Muscle layer of colon (tissue), 2 donors: Measurements from ENCODE around the gene ASCC2.
A peak's percentile ranks its signal among the peaks of the same experiment; 100 is the strongest.
"Not testable (repeated sequence)": the region's sequence is repeated elsewhere in the genome, so short reads cannot be mapped to it uniquely, and the experiment has no call there.

Experiments
- H3K27ac ChIP-seq: one replicate; pipeline ENCODE4 v1.7.0; 2013; ENCODE audit warnings: low read depth, mild to moderate bottlenecking, low read length, moderate library complexity
- H3K27me3 ChIP-seq, 2 donors: one replicate each; pipeline ENCODE4 v1.7.0; 2013; ENCODE audit warnings: low read length in 2 of 2, mild to moderate bottlenecking in 2 of 2; ENCODE audit not compliant: insufficient read depth in 2 of 2, control insufficient read depth in 1 of 2
- H3K36me3 ChIP-seq: one replicate; pipeline ENCODE4 v1.7.0; 2013; ENCODE audit warnings: mild to moderate bottlenecking, low read length; ENCODE audit not compliant: insufficient read depth
- H3K4me1 ChIP-seq: one replicate; pipeline ENCODE4 v1.7.0; 2013; ENCODE audit warnings: mild to moderate bottlenecking, low read length; ENCODE audit not compliant: insufficient read depth
- H3K4me3 ChIP-seq, 2 donors: one replicate each; pipeline ENCODE4 v1.7.0; 2013; ENCODE audit warnings: low read length in 2 of 2, low read depth in 1 of 2, mild to moderate bottlenecking in 1 of 2, moderate library complexity in 1 of 2
- H3K9ac ChIP-seq: one replicate; pipeline ENCODE4 v1.7.0; 2013; ENCODE audit warnings: low read length
- H3K9me3 ChIP-seq: one replicate; pipeline ENCODE4 v1.7.0; 2013; ENCODE audit warnings: mild to moderate bottlenecking, low read length
- donor health status: abdominal sarcoma.
- donor health status: Adenocarcinoma of cecum.

Gene ASCC2

GRCh38 chr22:29765905-29766631 lies 72.0 kb downstream of the ASCC2 start:
- Histone ChIP-seq H3K4me3 (peak overlapping the region; percentile 46 to 89), H3K9ac (peak overlapping the region; percentile 60), H3K27ac (peak overlapping the region; percentile 70), H3K36me3 (peaks cover 18% of the 10 kb centered on the region), H3K9me3 (no peaks in the 10 kb centered on the region), H3K27me3 (no peaks in the 10 kb centered on the region), H3K4me1 (peaks cover 21% of the 10 kb centered on the region)

- Histone ChIP-seq H3K4me1 (peaks cover 9% of the 10 kb centered on the region), H3K9ac (no peak overlapping the region), H3K36me3 (no peaks in the 10 kb centered on the region), H3K27me3 (no peaks in the 10 kb centered on the region), H3K4me3 (no peak overlapping the region), H3K27ac (no peak overlapping the region), H3K9me3 (no peaks in the 10 kb centered on the region)
Measured at GRCh38 chr22:29762263-29762662, 75.8 kb downstream of the ASCC2 start.

- Histone ChIP-seq H3K27ac (no peak overlapping the region), H3K9ac (no peak overlapping the region), H3K4me1 (no peaks in the 10 kb centered on the region), H3K9me3 (no peaks in the 10 kb centered on the region), H3K27me3 (no peaks in the 10 kb centered on the region), H3K36me3 (no peaks in the 10 kb centered on the region), H3K4me3 (no peak overlapping the region)
Measured at GRCh38 chr22:29758959-29759358, 79.1 kb downstream of the ASCC2 start.

GRCh38 chr22:29758068-29758622 lies 79.9 kb downstream of the ASCC2 start:
- H3K27me3 ChIP-seq: no peaks in the 10 kb centered on the region
- H3K9ac ChIP-seq: no peak overlapping the region
- no peak overlapping the region for H3K27ac ChIP-seq
- no peaks in the 10 kb centered on the region for H3K4me1 ChIP-seq
- H3K4me3 ChIP-seq: no peak overlapping the region
- no peaks in the 10 kb centered on the region for H3K9me3 ChIP-seq
- H3K36me3 ChIP-seq: no peaks in the 10 kb centered on the region

- no peaks in the 10 kb centered on the region for H3K9me3 ChIP-seq
- no peak overlapping the region for H3K4me3 ChIP-seq
- no peaks in the 10 kb centered on the region for H3K27me3 ChIP-seq
- no peak overlapping the region for H3K27ac ChIP-seq
- no peaks in the 10 kb centered on the region for H3K4me1 ChIP-seq
- H3K9ac ChIP-seq: no peak overlapping the region
- no peaks in the 10 kb centered on the region for H3K36me3 ChIP-seq
Measured at GRCh38 chr22:29757096-29757495, 81.0 kb downstream of the ASCC2 start.

GRCh38 chr22:29756341-29756740 lies 81.7 kb downstream of the ASCC2 start:
- H3K4me3 ChIP-seq: no peak overlapping the region
- no peaks in the 10 kb centered on the region for H3K36me3 ChIP-seq
- no peaks in the 10 kb centered on the region for H3K9me3 ChIP-seq
- H3K27ac ChIP-seq: no peak overlapping the region
- no peak overlapping the region for H3K9ac ChIP-seq
- no peaks in the 10 kb centered on the region for H3K4me1 ChIP-seq
- no peaks in the 10 kb centered on the region for H3K27me3 ChIP-seq

GRCh38 chr22:29755889-29756288 lies 82.2 kb downstream of the ASCC2 start:
- Histone ChIP-seq H3K4me1 (no peaks in the 10 kb centered on the region), H3K36me3 (no peaks in the 10 kb centered on the region), H3K9ac (no peak overlapping the region), H3K27ac (no peak overlapping the region), H3K4me3 (no peak overlapping the region), H3K9me3 (no peaks in the 10 kb centered on the region), H3K27me3 (no peaks in the 10 kb centered on the region)

GRCh38 chr22:29754658-29755395 lies 83.2 kb downstream of the ASCC2 start:
- H3K9ac ChIP-seq, H3K4me1 ChIP-seq, H3K36me3 ChIP-seq, H3K27me3 ChIP-seq, H3K27ac ChIP-seq, H3K4me3 ChIP-seq, H3K9me3 ChIP-seq: not testable (repeated sequence)

- Histone ChIP-seq H3K27ac (no peak overlapping the region), H3K9ac (no peak overlapping the region), H3K4me1 (no peaks in the 10 kb centered on the region), H3K36me3 (peaks cover 4% of the 10 kb centered on the region), H3K27me3 (no peaks in the 10 kb centered on the region), H3K4me3 (no peak overlapping the region), H3K9me3 (no peaks in the 10 kb centered on the region)
Measured at GRCh38 chr22:29753808-29754657, 84.0 kb downstream of the ASCC2 start.

GRCh38 chr22:29751669-29752068 lies 86.4 kb downstream of the ASCC2 start:
- Histone ChIP-seq H3K4me1 (no peaks in the 10 kb centered on the region), H3K36me3 (peaks cover 19% of the 10 kb centered on the region), H3K9me3 (no peaks in the 10 kb centered on the region), H3K4me3 (no peak overlapping the region), H3K9ac (no peak overlapping the region), H3K27me3 (no peaks in the 10 kb centered on the region), H3K27ac (no peak overlapping the region)
